HCT116 (cell line): ENCODE results near the gene PTBP3. TPM values are rescaled to one million over a fixed set of nuclear protein-coding genes. Genes with fewer than 3 reads are reported as not detected.

ENCODE experiments used
- ATAC-seq: fragments of 200-7000 bp; cut with Tn5 transposase; 2 replicates; pipeline ENCODE4 v1.9.1; 2020; ENCODE audit warnings: mild to moderate bottlenecking, moderate library complexity
- BruUV-seq: library from RNA; stranded (reverse); fragments of 400-500 nt; replicated peaks from 2 replicates; lab custom pipeline; 2021; lab: Mats Ljungman, UMichigan
- CTCF ChIA-PET: fragments of 300-600 bp; sonication (Branson Sonifier 250); formaldehyde crosslinking; loops from one replicate; lab custom pipeline; 2021; ENCODE audit warnings: antibody characterized with exemption; lab: Charles Lee
- POLR2A ChIA-PET: fragments of 300-600, 350-600 bp; sonication (Branson Sonifier 250); formaldehyde crosslinking; loops from one replicate; lab custom pipeline; 2021; ENCODE audit warnings: antibody characterized with exemption; lab: Charles Lee
- RAD21 ChIA-PET, 2 experiments: fragments of 300-600 bp; sonication (Branson Sonifier 250); formaldehyde crosslinking; loops; one replicate each; lab custom pipeline; 2023; ENCODE audit warnings: low total read pairs in 2 of 2; ENCODE audit not compliant: uncharacterized antibody in 2 of 2, unreplicated experiment in 2 of 2, low non-redundant PET in 1 of 2; lab: Charles Lee
- DNase-seq: peaks from one replicate; pipeline ENCODE4 v3.0.0-alpha.2; 2010; ENCODE audit warnings: low read depth, low spot score
- H2AFZ ChIP-seq: fragments of 200-600 bp; shearing (Covaris generic), sonication (generic); 2 replicates; pipeline ENCODE4 v1.6.1; 2017; ENCODE audit warnings: low read depth, mixed run types, mixed read lengths, antibody characterized with exemption, low read length; ENCODE audit not compliant: poor library complexity, severe bottlenecking
- H3K27ac ChIP-seq: 2 replicates; pipeline ENCODE4 v1.5.1; 2012; ENCODE audit warnings: low read depth, low read length
- H3K27me3 ChIP-seq: fragments of 200-600 bp; sonication (generic); 2 replicates; pipeline ENCODE4 v1.6.1; 2016; ENCODE audit warnings: mixed run types, low read length, mixed read lengths; ENCODE audit not compliant: insufficient read depth
- H3K36me3 ChIP-seq, 2 experiments: fragments of 200-500 bp in 1 of 2; fragments of 200-600 bp in 1 of 2; sonication (Bioruptor generic) in 1 of 2; sonication (generic) in 1 of 2; 2 replicates each; pipeline versions ENCODE4 v1.5.1 to v1.6.1; 2014 to 2016; ENCODE audit warnings: low read length in 2 of 2, inconsistent platforms in 1 of 2, mixed read lengths in 1 of 2, mixed run types in 1 of 2; ENCODE audit not compliant: insufficient read depth in 2 of 2, control insufficient read depth in 1 of 2
- H3K4me1 ChIP-seq, 2 experiments: fragments of 200-600 bp in 1 of 2; sonication (generic) in 1 of 2; 2 replicates each; pipeline versions ENCODE4 v1.5.1 to v1.6.1; 2012 to 2017; ENCODE audit warnings: low read length in 2 of 2, inconsistent platforms in 1 of 2, mild to moderate bottlenecking in 1 of 2, mixed read lengths in 1 of 2, mixed run types in 1 of 2, moderate library complexity in 1 of 2; ENCODE audit not compliant: insufficient read depth in 2 of 2, control insufficient read depth in 1 of 2
- H3K4me2 ChIP-seq: fragments of 200-600 bp; sonication (generic); 2 replicates; pipeline ENCODE4 v1.6.1; 2017; ENCODE audit warnings: mixed run types, low read length, mixed read lengths
- H3K4me3 ChIP-seq, 2 experiments: fragments of 200-600 bp in 1 of 2; sonication (generic) in 1 of 2; replicated peaks in 1 of 2; 2 replicates each; pipeline ENCODE4 v1.5.1; 2011 to 2016; ENCODE audit warnings: low read length in 2 of 2, control low read depth in 1 of 2, low read depth in 1 of 2, mild to moderate bottlenecking in 1 of 2, mixed read lengths in 1 of 2, mixed run types in 1 of 2
- H3K79me2 ChIP-seq: fragments of 200-600 bp; sonication (generic); 2 replicates; pipeline ENCODE4 v1.6.1; 2017; ENCODE audit warnings: mild to moderate bottlenecking, mixed run types, low read length, moderate library complexity, mixed read lengths; ENCODE audit not compliant: insufficient read depth
- H3K9ac ChIP-seq: fragments of 200-600 bp; sonication (generic); 2 replicates; pipeline ENCODE4 v1.6.1; 2016; ENCODE audit warnings: low read length, mixed read lengths
- H3K9me2 ChIP-seq: fragments of 200-600 bp; sonication (generic), shearing (Covaris generic); 2 replicates; pipeline ENCODE4 v1.6.1; 2017; ENCODE audit warnings: mixed run types, mild to moderate bottlenecking, moderate library complexity; ENCODE audit not compliant: insufficient read depth
- H3K9me3 ChIP-seq, 2 experiments: fragments of 200-500 bp in 1 of 2; fragments of 200-600 bp in 1 of 2; sonication (Bioruptor generic) in 1 of 2; sonication (generic) in 1 of 2; 2 replicates each; pipeline ENCODE4 v1.6.1; 2014 to 2017; ENCODE audit warnings: low read length in 2 of 2, mixed read lengths in 2 of 2, inconsistent platforms in 1 of 2, low read depth in 1 of 2, mild to moderate bottlenecking in 1 of 2, mixed run types in 1 of 2, moderate library complexity in 1 of 2; ENCODE audit not compliant: control insufficient read depth in 1 of 2, insufficient read depth in 1 of 2
- H4K20me1 ChIP-seq: fragments of 200-600 bp; sonication (generic), shearing (Covaris generic); 2 replicates; pipeline ENCODE4 v1.6.1; 2017; ENCODE audit warnings: mixed run types, mild to moderate bottlenecking, moderate library complexity; ENCODE audit not compliant: insufficient read depth
- CEBPB ChIP-seq: IDR thresholded peaks from 2 replicates; pipeline ENCODE4 v1.6.1; 2012; ENCODE audit warnings: low read depth
- EGR1 ChIP-seq: IDR thresholded peaks from 2 replicates; pipeline ENCODE4 v1.6.1; 2012; ENCODE audit warnings: low read depth
- EZH2 ChIP-seq: fragments of 200-600 bp; sonication (generic); IDR thresholded peaks from 2 replicates; pipeline ENCODE4 v1.6.1; 2017; ENCODE audit warnings: antibody characterized with exemption, mixed run types
- EZH2phosphoT487 ChIP-seq: fragments of 200-600 bp; IDR thresholded peaks from 2 replicates; pipeline ENCODE4 v1.6.1; 2018; ENCODE audit warnings: antibody characterized with exemption, borderline replicate concordance
- JUND ChIP-seq: IDR thresholded peaks from 2 replicates; pipeline ENCODE4 v1.6.1; 2012
- MAX ChIP-seq: IDR thresholded peaks from 2 replicates; pipeline ENCODE4 v1.6.1; 2012
- POLR2A ChIP-seq: IDR thresholded peaks from 2 replicates; pipeline ENCODE4 v1.7.0; 2011; ENCODE audit warnings: borderline replicate concordance; ENCODE audit not compliant: insufficient read depth, insufficient read length; ENCODE audit errors: extremely low read depth
- RAD21 ChIP-seq: IDR thresholded peaks from 2 replicates; pipeline ENCODE4 v1.6.1; 2012; ENCODE audit warnings: low read depth, mild to moderate bottlenecking
- REST ChIP-seq: IDR thresholded peaks from 2 replicates; pipeline ENCODE4 v1.6.1; 2012; ENCODE audit warnings: low read depth
- SP1 ChIP-seq: IDR thresholded peaks from 2 replicates; pipeline ENCODE4 v1.6.1; 2012; ENCODE audit warnings: low read depth
- TCF7L2 ChIP-seq: IDR thresholded peaks from 2 replicates; pipeline ENCODE4 v1.7.0; 2011; ENCODE audit warnings: borderline replicate concordance, inconsistent platforms; ENCODE audit not compliant: insufficient read depth, insufficient read length; ENCODE audit errors: extremely low read depth
- YY1 ChIP-seq: IDR thresholded peaks from 2 replicates; pipeline ENCODE4 v1.6.1; 2011; ENCODE audit warnings: low read length, low read depth, moderate library complexity, mild to moderate bottlenecking; ENCODE audit not compliant: insufficient replicate concordance; ENCODE audit errors: extremely low read depth
- ZFX ChIP-seq: fragments of 450-650 bp; IDR thresholded peaks from 2 replicates; pipeline ENCODE4 v1.6.1; 2017
- intact Hi-C: fragments of 100-400 bp; cut with micrococcal nuclease; formaldehyde crosslinking; loops from 2 replicates; pipeline ENCODE4 v1.10.0; 2022
- total RNA-seq: library from RNA; stranded (reverse); gene quantifications from one replicate; pipeline ENCODE4 v1.2.1, GENCODE V29; 2021; ENCODE audit not compliant: unreplicated experiment

The PTBP3 gene
- total RNA-seq, 1 experiment from 2014 or later, result 102 TPM

GRCh38 chr9:112351184-112351583, 17.8 kb upstream of the PTBP3 start:
- no peaks in the 10 kb centered on the region for H3K36me3 ChIP-seq
- H2AFZ ChIP-seq, result no peak overlapping the region
- RAD21 ChIA-PET, result no interaction called here
- H3K9ac ChIP-seq, result no peak overlapping the region
- H3K4me2 ChIP-seq, result no peak overlapping the region
- no peak overlapping the region for H3K27ac ChIP-seq
- H4K20me1 ChIP-seq, result no peaks in the 10 kb centered on the region
- no peak overlapping the region for H3K4me3 ChIP-seq
- H3K4me1 ChIP-seq, result no peaks in the 10 kb centered on the region
- no peaks in the 10 kb centered on the region for H3K9me2 ChIP-seq
- no peaks in the 10 kb centered on the region for H3K27me3 ChIP-seq
- intact Hi-C loops, result no loop called here
- no peak for DNase-seq
- no peaks in the 10 kb centered on the region for H3K9me3 ChIP-seq
- no TSS peak for BruUV-seq
- no peaks in the 10 kb centered on the region for H3K79me2 ChIP-seq
- POLR2A ChIA-PET, result no interaction called here
- TF ChIP-seq MAX (no peak), EZH2phosphoT487 (no peak), EZH2 (no peak), EGR1 (no peak), REST (no peak), SP1 (no peak), TCF7L2 (no peak)
- ATAC-seq, result no peak
- CTCF ChIA-PET, result interaction anchor here (1.2 kb wide), 1 partner anchor 238 kb away, joined by 3 read pairs; no protein-coding TSS in a partner anchor

GRCh38 chr9:112349008-112349333, 15.6 kb upstream of the PTBP3 start:
- H3K4me1 ChIP-seq, result no peaks in the 10 kb centered on the region
- no peak for ATAC-seq
- CTCF ChIA-PET, result no interaction called here
- TF ChIP-seq REST, result no peak
- TF ChIP-seq POLR2A, result no peak
- TF ChIP-seq JUND, result no peak
- no peak for TF ChIP-seq MAX
- TF ChIP-seq ZFX, result no peak
- no peak for TF ChIP-seq RAD21
- TF ChIP-seq YY1, result no peak
- no peak for TF ChIP-seq CEBPB

More at GRCh38 chr9:112349008-112349333, 15.6 kb upstream of the PTBP3 start:
- Histone ChIP-seq H3K4me2 (no peak overlapping the region), H3K9me3 (no peaks in the 10 kb centered on the region), H3K4me3 (no peak overlapping the region), H3K27me3 (no peaks in the 10 kb centered on the region), H3K36me3 (no peaks in the 10 kb centered on the region), H2AFZ (no peak overlapping the region), H3K27ac (no peak overlapping the region), H4K20me1 (no peaks in the 10 kb centered on the region), H3K79me2 (no peaks in the 10 kb centered on the region), H3K9me2 (no peaks in the 10 kb centered on the region), H3K9ac (no peak overlapping the region)
- DNase-seq, result no peak
- BruUV-seq, result no TSS peak
- intact Hi-C loops, result no loop called here
- ChIA-PET POLR2A (no interaction called here), RAD21 (no interaction called here)
